GM23338 (cell line): ENCODE results near the gene CIRBP. TPM values are rescaled to one million over a fixed set of nuclear protein-coding genes. Genes with fewer than 3 reads are reported as not detected.

Experiments used
- ATAC-seq: fragments of 200-7000 bp; cut with Tn5 transposase; 3 replicates; pipeline ENCODE4 v1.9.1; 2020
- DNase-seq: peaks from one replicate; pipeline ENCODE4 v3.0.0-alpha.2; 2015; ENCODE audit warnings: low spot score
- H2AFZ ChIP-seq: fragments of 200-600 bp; sonication (generic); 2 replicates; pipeline ENCODE4 v1.8.0; 2016; ENCODE audit warnings: antibody characterized with exemption, mild to moderate bottlenecking, moderate library complexity
- H3F3A ChIP-seq: fragments of 200-600 bp; sonication (generic); replicated peaks from 2 replicates; pipeline ENCODE4 v1.8.0; 2017; ENCODE audit warnings: antibody characterized with exemption, mixed run types, low read depth
- H3K27ac ChIP-seq: fragments of 200-600 bp; sonication (generic); 2 replicates; pipeline ENCODE4 v1.6.1; 2016; ENCODE audit warnings: low read depth
- H3K27me3 ChIP-seq: fragments of 200-600 bp; sonication (generic); 2 replicates; pipeline ENCODE4 v1.8.0; 2016; ENCODE audit warnings: mild to moderate bottlenecking, mixed run types, moderate library complexity; ENCODE audit not compliant: insufficient read depth
- H3K36me3 ChIP-seq: fragments of 200-600 bp; sonication (generic); 2 replicates; pipeline ENCODE4 v1.8.0; 2016; ENCODE audit warnings: mild to moderate bottlenecking; ENCODE audit not compliant: insufficient read depth
- H3K4me1 ChIP-seq: fragments of 200-600 bp; sonication (generic); 2 replicates; pipeline ENCODE4 v1.8.0; 2016; ENCODE audit warnings: mild to moderate bottlenecking, moderate library complexity; ENCODE audit not compliant: insufficient read depth
- H3K4me2 ChIP-seq: fragments of 200-600 bp; sonication (generic); 2 replicates; pipeline ENCODE4 v1.7.1; 2017; ENCODE audit warnings: mixed run types
- H3K4me3 ChIP-seq: fragments of 200-600 bp; sonication (generic); 2 replicates; pipeline ENCODE4 v1.6.1; 2016; ENCODE audit warnings: mixed run types
- H3K79me2 ChIP-seq: fragments of 200-600 bp; sonication (generic); replicated peaks from 2 replicates; pipeline ENCODE4 v1.8.0; 2017; ENCODE audit warnings: mild to moderate bottlenecking; ENCODE audit not compliant: insufficient read depth
- H3K9me2 ChIP-seq: fragments of 200-600 bp; sonication (generic); 2 replicates; pipeline ENCODE4 v1.8.0; 2017; ENCODE audit not compliant: insufficient read depth
- H4K20me1 ChIP-seq: fragments of 200-600 bp; sonication (generic); replicated peaks from 2 replicates; pipeline ENCODE4 v1.8.0; 2017; ENCODE audit warnings: mild to moderate bottlenecking; ENCODE audit not compliant: insufficient read depth
- H3K27ac Mint-ChIP-seq: 2 replicates; pipeline ENCODE4 v1.8.0; 2020; ENCODE audit warnings: inconsistent platforms, mild to moderate bottlenecking, moderate library complexity, mixed read lengths
- H3K27me3 Mint-ChIP-seq: 3 replicates; pipeline ENCODE4 v1.8.0; 2022; ENCODE audit warnings: low read depth, mild to moderate bottlenecking, moderate library complexity, mixed read lengths, inconsistent platforms; ENCODE audit not compliant: insufficient read depth, poor library complexity
- H3K36me3 Mint-ChIP-seq: 3 replicates; pipeline ENCODE4 v1.8.0; 2021; ENCODE audit warnings: low read depth, mild to moderate bottlenecking, inconsistent platforms, moderate library complexity, mixed read lengths
- H3K4me1 Mint-ChIP-seq: 3 replicates; pipeline ENCODE4 v1.8.0; 2020; ENCODE audit warnings: mild to moderate bottlenecking, inconsistent platforms, mixed read lengths
- H3K4me3 Mint-ChIP-seq: 3 replicates; pipeline ENCODE4 v1.8.0; 2021; ENCODE audit warnings: moderate library complexity, mild to moderate bottlenecking, inconsistent platforms, mixed read lengths
- H3K9me3 Mint-ChIP-seq: 3 replicates; pipeline ENCODE4 v1.8.0; 2020; ENCODE audit warnings: moderate library complexity, mild to moderate bottlenecking, inconsistent platforms, mixed read lengths
- JUNB ChIP-seq: IDR thresholded peaks from one replicate; pipeline ENCODE4 v1.6.1; 2016; ENCODE audit warnings: antibody characterized with exemption; ENCODE audit not compliant: unreplicated experiment
- NANOG ChIP-seq: IDR thresholded peaks from 2 replicates; pipeline ENCODE4 v1.6.1; 2016; ENCODE audit warnings: antibody characterized with exemption, borderline replicate concordance
- ZNF114 ChIP-seq: fragments of 250-450 bp; sonication (Bioruptor Pico); IDR thresholded peaks from 2 replicates; pipeline ENCODE4 v1.5.0; 2020; ENCODE audit warnings: mild to moderate bottlenecking, moderate library complexity
- ZNF331 ChIP-seq: fragments of 250-450 bp; sonication (Bioruptor Pico); IDR thresholded peaks from 2 replicates; pipeline ENCODE4 v1.5.0; 2020; ENCODE audit warnings: low read depth, mild to moderate bottlenecking, moderate library complexity
- polyA plus RNA-seq: library from polyadenylated mRNA; unstranded; fragments of >200 nt; fragmentation: Nextera tagmentation; extraction: Ambion mirVana; gene quantifications from 2 replicates; pipeline ENCODE4 v1.2.1, GENCODE V29; 2016
- total RNA-seq: library from RNA; depleted of rRNA; stranded (reverse); fragments of >200 nt; shearing (Covaris generic); gene quantifications from 2 replicates; pipeline ENCODE4 v1.2.3, GENCODE V29; 2014
- TF ChIP-seq, protein P1 (sequence below): fragments of 250-450 bp; sonication (Bioruptor Pico); IDR thresholded peaks from 2 replicates; pipeline ENCODE4 v1.5.0; 2020; ENCODE audit warnings: mild to moderate bottlenecking, moderate library complexity
- TF ChIP-seq, protein P2 (sequence below): IDR thresholded peaks from one replicate; pipeline ENCODE4 v1.6.1; 2018; ENCODE audit warnings: antibody characterized with exemption; ENCODE audit not compliant: unreplicated experiment
- TF ChIP-seq, protein P3 (sequence below), 2 experiments: fragments of 200-600 bp in 1 of 2; sonication (generic) in 1 of 2; conservative IDR thresholded peaks; 2 replicates each; pipeline versions ENCODE4 v1.5.1 to v1.6.1; 2016 to 2017; ENCODE audit warnings: antibody characterized with exemption in 2 of 2, low read depth in 2 of 2, mild to moderate bottlenecking in 2 of 2, moderate library complexity in 1 of 2

CIRBP gene
- total and polyA plus RNA-seq, 2 experiments from 2014 or later, result 153 to 202 TPM

DNA sequence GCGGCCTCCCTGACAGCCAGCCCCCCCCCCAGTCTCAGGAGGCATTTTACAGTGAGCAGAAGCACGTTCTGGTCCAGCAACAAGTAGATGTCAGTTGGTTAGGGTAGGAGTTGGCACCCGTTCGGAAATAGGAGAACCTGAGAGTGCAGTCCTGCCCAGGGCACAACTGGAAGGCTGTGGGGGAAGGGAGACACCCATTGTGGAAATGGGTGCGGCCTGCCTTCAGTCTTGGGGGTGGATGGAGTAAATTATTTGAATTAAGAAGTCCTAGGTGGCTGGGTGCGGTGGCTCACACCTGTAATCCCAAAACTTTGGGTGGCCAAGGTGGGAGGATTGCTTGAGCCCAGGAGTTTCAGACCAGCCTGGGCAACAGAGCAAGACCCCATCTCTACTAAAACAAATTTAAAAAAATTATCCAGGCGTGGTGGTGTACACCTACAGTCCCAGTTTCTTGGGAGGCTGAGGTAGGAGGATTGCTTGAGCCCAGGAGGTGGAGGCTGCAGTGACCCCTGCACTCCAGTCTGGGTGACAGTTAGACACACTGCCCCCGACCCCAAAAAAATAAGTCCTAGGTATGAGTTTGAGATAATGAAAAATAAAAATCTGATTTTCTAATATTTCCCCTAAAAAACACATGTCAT is 1.2 kb downstream of the CIRBP start (continued):
- TF ChIP-seq, protein P1, sequence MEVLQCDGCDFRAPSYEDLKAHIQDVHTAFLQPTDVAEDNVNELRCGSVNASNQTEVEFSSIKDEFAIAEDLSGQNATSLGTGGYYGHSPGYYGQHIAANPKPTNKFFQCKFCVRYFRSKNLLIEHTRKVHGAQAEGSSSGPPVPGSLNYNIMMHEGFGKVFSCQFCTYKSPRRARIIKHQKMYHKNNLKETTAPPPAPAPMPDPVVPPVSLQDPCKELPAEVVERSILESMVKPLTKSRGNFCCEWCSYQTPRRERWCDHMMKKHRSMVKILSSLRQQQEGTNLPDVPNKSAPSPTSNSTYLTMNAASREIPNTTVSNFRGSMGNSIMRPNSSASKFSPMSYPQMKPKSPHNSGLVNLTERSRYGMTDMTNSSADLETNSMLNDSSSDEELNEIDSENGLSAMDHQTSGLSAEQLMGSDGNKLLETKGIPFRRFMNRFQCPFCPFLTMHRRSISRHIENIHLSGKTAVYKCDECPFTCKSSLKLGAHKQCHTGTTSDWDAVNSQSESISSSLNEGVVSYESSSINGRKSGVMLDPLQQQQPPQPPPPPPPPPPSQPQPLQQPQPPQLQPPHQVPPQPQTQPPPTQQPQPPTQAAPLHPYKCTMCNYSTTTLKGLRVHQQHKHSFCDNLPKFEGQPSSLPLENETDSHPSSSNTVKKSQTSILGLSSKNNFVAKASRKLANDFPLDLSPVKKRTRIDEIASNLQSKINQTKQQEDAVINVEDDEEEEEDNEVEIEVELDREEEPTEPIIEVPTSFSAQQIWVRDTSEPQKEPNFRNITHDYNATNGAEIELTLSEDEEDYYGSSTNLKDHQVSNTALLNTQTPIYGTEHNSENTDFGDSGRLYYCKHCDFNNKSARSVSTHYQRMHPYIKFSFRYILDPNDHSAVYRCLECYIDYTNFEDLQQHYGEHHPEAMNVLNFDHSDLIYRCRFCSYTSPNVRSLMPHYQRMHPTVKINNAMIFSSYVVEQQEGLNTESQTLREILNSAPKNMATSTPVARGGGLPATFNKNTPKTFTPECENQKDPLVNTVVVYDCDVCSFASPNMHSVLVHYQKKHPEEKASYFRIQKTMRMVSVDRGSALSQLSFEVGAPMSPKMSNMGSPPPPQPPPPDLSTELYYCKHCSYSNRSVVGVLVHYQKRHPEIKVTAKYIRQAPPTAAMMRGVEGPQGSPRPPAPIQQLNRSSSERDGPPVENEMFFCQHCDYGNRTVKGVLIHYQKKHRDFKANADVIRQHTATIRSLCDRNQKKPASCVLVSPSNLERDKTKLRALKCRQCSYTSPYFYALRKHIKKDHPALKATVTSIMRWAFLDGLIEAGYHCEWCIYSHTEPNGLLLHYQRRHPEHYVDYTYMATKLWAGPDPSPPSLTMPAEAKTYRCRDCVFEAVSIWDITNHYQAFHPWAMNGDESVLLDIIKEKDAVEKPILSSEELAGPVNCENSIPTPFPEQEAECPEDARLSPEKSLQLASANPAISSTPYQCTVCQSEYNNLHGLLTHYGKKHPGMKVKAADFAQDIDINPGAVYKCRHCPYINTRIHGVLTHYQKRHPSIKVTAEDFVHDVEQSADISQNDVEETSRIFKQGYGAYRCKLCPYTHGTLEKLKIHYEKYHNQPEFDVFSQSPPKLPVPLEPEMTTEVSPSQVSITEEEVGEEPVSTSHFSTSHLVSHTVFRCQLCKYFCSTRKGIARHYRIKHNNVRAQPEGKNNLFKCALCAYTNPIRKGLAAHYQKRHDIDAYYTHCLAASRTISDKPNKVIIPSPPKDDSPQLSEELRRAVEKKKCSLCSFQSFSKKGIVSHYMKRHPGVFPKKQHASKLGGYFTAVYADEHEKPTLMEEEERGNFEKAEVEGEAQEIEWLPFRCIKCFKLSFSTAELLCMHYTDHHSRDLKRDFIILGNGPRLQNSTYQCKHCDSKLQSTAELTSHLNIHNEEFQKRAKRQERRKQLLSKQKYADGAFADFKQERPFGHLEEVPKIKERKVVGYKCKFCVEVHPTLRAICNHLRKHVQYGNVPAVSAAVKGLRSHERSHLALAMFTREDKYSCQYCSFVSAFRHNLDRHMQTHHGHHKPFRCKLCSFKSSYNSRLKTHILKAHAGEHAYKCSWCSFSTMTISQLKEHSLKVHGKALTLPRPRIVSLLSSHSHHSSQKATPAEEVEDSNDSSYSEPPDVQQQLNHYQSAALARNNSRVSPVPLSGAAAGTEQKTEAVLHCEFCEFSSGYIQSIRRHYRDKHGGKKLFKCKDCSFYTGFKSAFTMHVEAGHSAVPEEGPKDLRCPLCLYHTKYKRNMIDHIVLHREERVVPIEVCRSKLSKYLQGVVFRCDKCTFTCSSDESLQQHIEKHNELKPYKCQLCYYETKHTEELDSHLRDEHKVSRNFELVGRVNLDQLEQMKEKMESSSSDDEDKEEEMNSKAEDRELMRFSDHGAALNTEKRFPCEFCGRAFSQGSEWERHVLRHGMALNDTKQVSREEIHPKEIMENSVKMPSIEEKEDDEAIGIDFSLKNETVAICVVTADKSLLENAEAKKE, result no peak
- no peak for TF ChIP-seq NANOG
- no peak for TF ChIP-seq ZNF114 (CRISPR knock-in tag)

DNA sequence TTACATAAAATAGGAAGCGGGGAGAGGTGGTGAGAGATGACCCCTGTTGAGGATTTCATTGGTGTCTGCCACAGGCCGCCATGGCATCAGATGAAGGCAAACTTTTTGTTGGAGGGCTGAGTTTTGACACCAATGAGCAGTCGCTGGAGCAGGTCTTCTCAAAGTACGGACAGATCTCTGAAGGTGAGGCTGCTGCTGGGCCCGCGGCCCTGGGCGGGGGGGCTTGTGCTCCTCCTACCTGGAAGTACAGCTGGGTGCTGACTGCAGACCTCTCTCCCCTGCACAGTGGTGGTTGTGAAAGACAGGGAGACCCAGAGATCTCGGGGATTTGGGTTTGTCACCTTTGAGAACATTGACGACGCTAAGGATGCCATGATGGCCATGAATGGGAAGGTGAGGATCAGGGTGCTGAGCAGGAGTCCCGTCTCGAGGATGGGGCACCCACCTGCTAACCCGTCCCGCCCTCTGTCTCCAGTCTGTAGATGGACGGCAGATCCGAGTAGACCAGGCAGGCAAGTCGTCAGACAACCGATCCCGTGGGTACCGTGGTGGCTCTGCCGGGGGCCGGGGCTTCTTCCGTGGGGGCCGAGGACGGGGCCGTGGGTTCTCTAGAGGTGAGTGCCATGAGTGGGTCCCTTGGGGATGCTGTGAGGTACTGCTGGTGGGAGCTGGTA is 1.9 kb downstream of the CIRBP start:
- H3K9me2 ChIP-seq, result no peaks in the 10 kb centered on the region
- peaks cover 59% of the 10 kb centered on the region for H3F3A ChIP-seq
- H3K4me2 ChIP-seq, result peak overlapping the region; percentile 100; the same call in 1 of the 2 replicates
- H3K4me1 Mint-ChIP-seq, result peaks cover 55% of the 10 kb centered on the region
- H3K27me3 Mint-ChIP-seq, result peaks cover 54% of the 10 kb centered on the region
- ATAC-seq (no peak), DNase-seq (no peak)
- H3K79me2 ChIP-seq, result peaks cover 44% of the 10 kb centered on the region
- no peak overlapping the region for H2AFZ ChIP-seq
- peaks cover 2% of the 10 kb centered on the region; the same call in 2 of the 3 replicates for H3K9me3 Mint-ChIP-seq
- peak overlapping the region; percentile 98 for H3K27ac ChIP-seq
- peaks cover 37% of the 10 kb centered on the region for H4K20me1 ChIP-seq
- peak overlapping the region; percentile 89 for H3K4me3 Mint-ChIP-seq
- peaks cover 40% of the 10 kb centered on the region for H3K4me1 ChIP-seq
- H3K27me3 ChIP-seq, result peaks cover 10% of the 10 kb centered on the region; the same call in 1 of the 2 replicates
- peaks cover 51% of the 10 kb centered on the region for H3K36me3 Mint-ChIP-seq
- peak overlapping the region; percentile 98 for H3K27ac Mint-ChIP-seq
- peaks cover 31% of the 10 kb centered on the region for H3K36me3 ChIP-seq
- peak overlapping the region; percentile 94 for H3K4me3 ChIP-seq
- TF ChIP-seq JUNB (no peak), ZNF331 (CRISPR knock-in tag) (no peak)
- TF ChIP-seq, protein P2, sequence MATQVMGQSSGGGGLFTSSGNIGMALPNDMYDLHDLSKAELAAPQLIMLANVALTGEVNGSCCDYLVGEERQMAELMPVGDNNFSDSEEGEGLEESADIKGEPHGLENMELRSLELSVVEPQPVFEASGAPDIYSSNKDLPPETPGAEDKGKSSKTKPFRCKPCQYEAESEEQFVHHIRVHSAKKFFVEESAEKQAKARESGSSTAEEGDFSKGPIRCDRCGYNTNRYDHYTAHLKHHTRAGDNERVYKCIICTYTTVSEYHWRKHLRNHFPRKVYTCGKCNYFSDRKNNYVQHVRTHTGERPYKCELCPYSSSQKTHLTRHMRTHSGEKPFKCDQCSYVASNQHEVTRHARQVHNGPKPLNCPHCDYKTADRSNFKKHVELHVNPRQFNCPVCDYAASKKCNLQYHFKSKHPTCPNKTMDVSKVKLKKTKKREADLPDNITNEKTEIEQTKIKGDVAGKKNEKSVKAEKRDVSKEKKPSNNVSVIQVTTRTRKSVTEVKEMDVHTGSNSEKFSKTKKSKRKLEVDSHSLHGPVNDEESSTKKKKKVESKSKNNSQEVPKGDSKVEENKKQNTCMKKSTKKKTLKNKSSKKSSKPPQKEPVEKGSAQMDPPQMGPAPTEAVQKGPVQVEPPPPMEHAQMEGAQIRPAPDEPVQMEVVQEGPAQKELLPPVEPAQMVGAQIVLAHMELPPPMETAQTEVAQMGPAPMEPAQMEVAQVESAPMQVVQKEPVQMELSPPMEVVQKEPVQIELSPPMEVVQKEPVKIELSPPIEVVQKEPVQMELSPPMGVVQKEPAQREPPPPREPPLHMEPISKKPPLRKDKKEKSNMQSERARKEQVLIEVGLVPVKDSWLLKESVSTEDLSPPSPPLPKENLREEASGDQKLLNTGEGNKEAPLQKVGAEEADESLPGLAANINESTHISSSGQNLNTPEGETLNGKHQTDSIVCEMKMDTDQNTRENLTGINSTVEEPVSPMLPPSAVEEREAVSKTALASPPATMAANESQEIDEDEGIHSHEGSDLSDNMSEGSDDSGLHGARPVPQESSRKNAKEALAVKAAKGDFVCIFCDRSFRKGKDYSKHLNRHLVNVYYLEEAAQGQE, result no peak
- TF ChIP-seq, protein P3, sequence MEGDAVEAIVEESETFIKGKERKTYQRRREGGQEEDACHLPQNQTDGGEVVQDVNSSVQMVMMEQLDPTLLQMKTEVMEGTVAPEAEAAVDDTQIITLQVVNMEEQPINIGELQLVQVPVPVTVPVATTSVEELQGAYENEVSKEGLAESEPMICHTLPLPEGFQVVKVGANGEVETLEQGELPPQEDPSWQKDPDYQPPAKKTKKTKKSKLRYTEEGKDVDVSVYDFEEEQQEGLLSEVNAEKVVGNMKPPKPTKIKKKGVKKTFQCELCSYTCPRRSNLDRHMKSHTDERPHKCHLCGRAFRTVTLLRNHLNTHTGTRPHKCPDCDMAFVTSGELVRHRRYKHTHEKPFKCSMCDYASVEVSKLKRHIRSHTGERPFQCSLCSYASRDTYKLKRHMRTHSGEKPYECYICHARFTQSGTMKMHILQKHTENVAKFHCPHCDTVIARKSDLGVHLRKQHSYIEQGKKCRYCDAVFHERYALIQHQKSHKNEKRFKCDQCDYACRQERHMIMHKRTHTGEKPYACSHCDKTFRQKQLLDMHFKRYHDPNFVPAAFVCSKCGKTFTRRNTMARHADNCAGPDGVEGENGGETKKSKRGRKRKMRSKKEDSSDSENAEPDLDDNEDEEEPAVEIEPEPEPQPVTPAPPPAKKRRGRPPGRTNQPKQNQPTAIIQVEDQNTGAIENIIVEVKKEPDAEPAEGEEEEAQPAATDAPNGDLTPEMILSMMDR (conservative IDR thresholded peaks at IDR 0.05; ENCODE audit: low read depth in 2 of 2), result no peak
